Tibial nerve (tissue), 4 donors: ENCODE data around the gene APPL1. TPM values are rescaled to one million over a fixed set of nuclear protein-coding genes. Genes with fewer than 3 reads are reported as not detected.

Experiments
- DNase-seq, 2 donors: peaks; one replicate each; pipeline ENCODE4 v3.0.0-alpha.2; 2019; ENCODE audit warnings: low spot score in 2 of 2
- H3K27ac ChIP-seq, 4 donors: fragments of 200-600 bp; sonication (generic) in 3 of 4; one replicate each; pipeline ENCODE4 v1.5.1; 2017 to 2019; ENCODE audit warnings: mild to moderate bottlenecking in 1 of 4
- H3K27me3 ChIP-seq, 2 donors: fragments of 200-600 bp; sonication (generic) in 1 of 2; one replicate each; pipeline versions ENCODE4 v1.5.1 to v1.6.0; 2017 to 2019
- H3K36me3 ChIP-seq, 3 donors: fragments of 200-600 bp; sonication (generic); one replicate each; pipeline ENCODE4 v1.5.1; 2018 to 2019
- H3K4me1 ChIP-seq, 4 donors: fragments of 200-600 bp; sonication (generic) in 3 of 4; one replicate each; pipeline ENCODE4 v1.5.1; 2017 to 2019
- H3K4me3 ChIP-seq, 4 donors: fragments of 200-600 bp; sonication (generic) in 3 of 4; one replicate each; pipeline ENCODE4 v1.5.1; 2017 to 2019; ENCODE audit warnings: mild to moderate bottlenecking in 1 of 4, moderate library complexity in 1 of 4
- H3K9me3 ChIP-seq, 4 donors: fragments of 200-600 bp; sonication (generic) in 3 of 4; one replicate each; pipeline ENCODE4 v1.5.1; 2017 to 2019
- EP300 ChIP-seq, 2 donors: sonication (generic); formaldehyde crosslinking; IDR thresholded peaks; one replicate each; pipeline ENCODE4 v1.6.1; 2017; ENCODE audit warnings: antibody characterized with exemption in 2 of 2, mild to moderate bottlenecking in 1 of 2
- POLR2A ChIP-seq, 2 donors: fragments of 450-650 bp; IDR thresholded peaks; one replicate each; pipeline ENCODE4 v1.6.1; 2017; ENCODE audit warnings: antibody characterized with exemption in 2 of 2, mild to moderate bottlenecking in 2 of 2, moderate library complexity in 2 of 2
- WGBS, 2 donors: methylation state at CpG; one replicate each; pipeline ENCODE4 v1.1.5; 2018; 5-methylcytosine and 5-hydroxymethylcytosine counted together
- total RNA-seq, 4 donors: library from RNA; depleted of rRNA; stranded (reverse); fragments of >200 nt; gene quantifications; one replicate each; pipeline ENCODE4 v1.1.0, GENCODE V29; 2016
- TF ChIP-seq, protein P1 (sequence below), 5 experiments: fragments of 200-600 bp in 3 of 5; fragments of 450-650 bp in 2 of 5; sonication (generic) in 3 of 5; IDR thresholded peaks; one replicate each; pipeline ENCODE4 v1.5.1; 2016 to 2019; ENCODE audit warnings: antibody characterized with exemption in 5 of 5, mild to moderate bottlenecking in 3 of 5, moderate library complexity in 2 of 5

Gene APPL1
- total RNA-seq, 4 donors from 2014 or later: 32.8 to 37.2 (median 33.0) TPM

DNA sequence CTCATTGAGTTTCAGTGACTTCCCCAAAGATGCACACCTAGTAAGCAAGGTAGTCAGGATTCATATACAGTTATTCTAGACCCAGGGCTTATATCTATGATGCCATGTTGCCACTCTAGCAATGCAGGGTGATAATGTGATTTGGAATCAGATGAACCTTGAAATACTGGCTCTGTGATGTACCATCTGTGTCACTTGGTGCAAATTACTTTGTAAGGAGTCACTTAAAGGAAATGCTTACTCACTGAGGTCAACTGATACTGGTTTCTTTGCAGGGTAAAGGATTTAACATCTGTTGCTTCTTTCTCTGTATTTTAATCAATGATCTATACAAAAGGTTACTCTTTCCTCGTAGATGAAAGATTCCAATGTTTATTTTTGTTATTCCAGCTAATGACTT lies 54.2 kb downstream of the APPL1 start:
- Histone ChIP-seq H3K27ac (no peak overlapping the region), H3K4me1 (no peaks in the 10 kb centered on the region), H3K4me3 (no peak overlapping the region), H3K9me3 (no peaks in the 10 kb centered on the region), H3K27me3 (no peaks in the 10 kb centered on the region), H3K36me3 (peaks cover 0 to 2% (median 0%) of the 10 kb centered on the region in 3 donors)
- TF ChIP-seq EP300 (IDR thresholded peaks at IDR 0.05) (no peak), POLR2A (IDR thresholded peaks at IDR 0.05) (no peak)
- TF ChIP-seq, protein P1, sequence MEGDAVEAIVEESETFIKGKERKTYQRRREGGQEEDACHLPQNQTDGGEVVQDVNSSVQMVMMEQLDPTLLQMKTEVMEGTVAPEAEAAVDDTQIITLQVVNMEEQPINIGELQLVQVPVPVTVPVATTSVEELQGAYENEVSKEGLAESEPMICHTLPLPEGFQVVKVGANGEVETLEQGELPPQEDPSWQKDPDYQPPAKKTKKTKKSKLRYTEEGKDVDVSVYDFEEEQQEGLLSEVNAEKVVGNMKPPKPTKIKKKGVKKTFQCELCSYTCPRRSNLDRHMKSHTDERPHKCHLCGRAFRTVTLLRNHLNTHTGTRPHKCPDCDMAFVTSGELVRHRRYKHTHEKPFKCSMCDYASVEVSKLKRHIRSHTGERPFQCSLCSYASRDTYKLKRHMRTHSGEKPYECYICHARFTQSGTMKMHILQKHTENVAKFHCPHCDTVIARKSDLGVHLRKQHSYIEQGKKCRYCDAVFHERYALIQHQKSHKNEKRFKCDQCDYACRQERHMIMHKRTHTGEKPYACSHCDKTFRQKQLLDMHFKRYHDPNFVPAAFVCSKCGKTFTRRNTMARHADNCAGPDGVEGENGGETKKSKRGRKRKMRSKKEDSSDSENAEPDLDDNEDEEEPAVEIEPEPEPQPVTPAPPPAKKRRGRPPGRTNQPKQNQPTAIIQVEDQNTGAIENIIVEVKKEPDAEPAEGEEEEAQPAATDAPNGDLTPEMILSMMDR (IDR thresholded peaks at IDR 0.05): no peak
- WGBS, 2 donors: 44 to 52% methylated on average over 1 of the region's 1 CpG
- DNase-seq: no peak

DNA sequence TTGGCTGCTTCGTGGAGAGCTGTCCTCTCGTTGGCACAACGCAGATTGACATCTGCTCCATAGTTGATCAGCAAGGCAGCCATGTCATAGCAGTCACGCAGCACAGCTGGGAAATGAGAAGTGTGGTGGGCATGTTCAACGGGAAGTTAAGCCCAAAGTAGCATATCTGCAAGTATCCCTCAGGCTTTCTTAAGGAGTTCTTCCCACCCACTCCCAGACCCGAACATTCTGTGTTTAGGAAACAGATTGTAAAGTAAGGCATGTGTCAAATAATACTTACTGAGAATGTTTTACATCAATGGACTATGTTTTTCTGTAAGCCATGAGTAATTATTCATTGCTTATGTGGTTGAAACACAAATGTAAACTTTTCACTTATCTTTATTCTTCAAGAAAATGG lies 55.8 kb downstream of the APPL1 start:
- no peak for DNase-seq
- TF ChIP-seq POLR2A (IDR thresholded peaks at IDR 0.05) (no peak), EP300 (IDR thresholded peaks at IDR 0.05) (no peak)
- TF ChIP-seq, protein P1 (IDR thresholded peaks at IDR 0.05): no peak
- H3K9me3 ChIP-seq: no peaks in the 10 kb centered on the region
- H3K4me3 ChIP-seq: no peak overlapping the region
- H3K27me3 ChIP-seq: no peaks in the 10 kb centered on the region
- no peaks in the 10 kb centered on the region for H3K36me3 ChIP-seq
- no peaks in the 10 kb centered on the region for H3K4me1 ChIP-seq
- no peak overlapping the region for H3K27ac ChIP-seq
- 62 to 65% methylated on average over 6 of the region's 6 CpGs for WGBS, 2 donors

GRCh38 chr3:57287205-57287604 lies 59.7 kb downstream of the APPL1 start:
- WGBS, 2 donors: 72 to 73% methylated on average over 2 of the region's 2 CpGs
- Histone ChIP-seq H3K4me1 (no peaks in the 10 kb centered on the region), H3K9me3 (no peaks in the 10 kb centered on the region), H3K4me3 (no peak overlapping the region), H3K36me3 (no peaks in the 10 kb centered on the region), H3K27me3 (no peaks in the 10 kb centered on the region), H3K27ac (no peak overlapping the region)
- TF ChIP-seq POLR2A (IDR thresholded peaks at IDR 0.05) (no peak), EP300 (IDR thresholded peaks at IDR 0.05) (no peak)
- TF ChIP-seq, protein P1 (IDR thresholded peaks at IDR 0.05): no peak
- DNase-seq: no peak

DNA sequence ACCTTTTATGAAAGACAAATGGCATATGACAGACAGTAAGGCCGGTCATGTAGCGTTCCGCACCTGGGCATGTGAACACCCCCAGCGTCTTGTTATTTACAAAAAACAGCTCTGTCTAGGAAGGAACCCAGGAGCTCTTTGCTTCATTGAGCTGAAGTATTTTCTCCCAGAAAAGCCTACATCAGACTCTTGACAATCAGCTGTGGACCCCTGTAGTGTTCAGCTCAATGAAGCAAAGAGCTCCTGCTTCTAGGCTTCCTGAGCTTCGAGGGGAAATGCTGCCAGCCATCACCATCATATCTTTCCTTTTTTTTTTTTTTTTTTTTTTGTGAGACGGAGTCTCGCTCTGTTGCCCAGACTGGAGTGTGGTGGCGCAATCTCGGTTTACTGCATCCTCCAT lies 60.9 kb downstream of the APPL1 start:
- no peaks in the 10 kb centered on the region for H3K9me3 ChIP-seq
- 90 to 91% methylated on average over 9 of the region's 9 CpGs for WGBS, 2 donors
- no peaks in the 10 kb centered on the region for H3K4me1 ChIP-seq
- no peak for DNase-seq
- H3K4me3 ChIP-seq: no peak overlapping the region
- no peaks in the 10 kb centered on the region for H3K27me3 ChIP-seq
- no peaks in the 10 kb centered on the region for H3K36me3 ChIP-seq
- no peak overlapping the region for H3K27ac ChIP-seq
- TF ChIP-seq, protein P1 (IDR thresholded peaks at IDR 0.05): no peak
- TF ChIP-seq EP300 (IDR thresholded peaks at IDR 0.05) (no peak), POLR2A (IDR thresholded peaks at IDR 0.05) (no peak)

- H3K9me3 ChIP-seq: no peaks in the 10 kb centered on the region
- H3K36me3 ChIP-seq: no peaks in the 10 kb centered on the region
- TF ChIP-seq EP300 (IDR thresholded peaks at IDR 0.05) (no peak), POLR2A (IDR thresholded peaks at IDR 0.05) (no peak)
- TF ChIP-seq, protein P1 (IDR thresholded peaks at IDR 0.05): no peak
- DNase-seq: no peak
- no peak within 1 kb of the TSS for H3K4me3 ChIP-seq
- no peaks in the 10 kb centered on the region for H3K4me1 ChIP-seq
- 91 to 94% methylated on average over 1 of the region's 1 CpG for WGBS, 2 donors
- H3K27me3 ChIP-seq: no peaks in the 10 kb centered on the region
- no peak within 1 kb of the TSS for H3K27ac ChIP-seq
These were observed 64.8 kb downstream of the APPL1 start, which contains the start of gene ASB14 for GRCh38 chr3:57292159-57292896. Gene ASB14, minus strand, starts transcription at chr3:57292685. Its CDS starts 652 bp downstream, at chr3:57292033.
